ENCODE results near the gene ADGRG6.

GRCh38 chr6:142286088-142286409, 15.8 kb upstream of the ADGRG6 start:
- TF ChIP-seq CTCF (IDR thresholded peaks at IDR 0.05) (no peak), EZH2 (IDR thresholded peaks at IDR 0.05; ENCODE audit: borderline replicate concordance, insufficient read depth, low read depth, low read length, poor library complexity, severe bottlenecking) (no peak)

All from B cell (primary cell).